ENCODE results near the gene TFPI2. TPM values are rescaled to one million over a fixed set of nuclear protein-coding genes. Genes with fewer than 3 reads are reported as not detected.

TFPI2 gene
- total and polyA plus RNA-seq, 2 of the 4 experiments (the other 2 are of a cell fraction) = 48.9 to 99.0 TPM

DNA sequence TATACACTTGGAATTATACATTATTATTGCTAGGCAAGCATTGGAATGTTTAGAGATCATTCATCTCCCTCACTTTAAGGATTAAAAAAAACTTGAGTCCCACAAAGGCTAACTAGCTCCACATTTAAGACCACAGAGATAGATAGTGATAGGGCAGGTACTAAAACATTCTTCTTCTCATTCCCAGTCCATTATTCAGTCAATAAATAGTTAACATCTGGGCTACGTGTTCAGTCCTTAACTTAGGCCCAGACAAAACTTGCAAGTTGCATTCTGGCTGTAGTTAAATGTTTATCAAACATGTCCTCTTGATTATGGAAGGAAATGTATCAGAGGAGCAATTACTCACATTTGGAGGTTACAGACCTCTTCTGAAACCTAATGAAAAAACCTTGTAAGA lies 33.4 kb upstream of the TFPI2 start:
- dilution Hi-C loops (cut with HindIII; ENCODE audit: low sequenced_read_pairs, unreplicated experiment) (no loop called here), in situ Hi-C loops (cut with MboI; ENCODE audit: low sequenced_read_pairs) (loop anchor here (25.0 kb wide), 1 partner anchor 513 kb away; no protein-coding TSS in a partner anchor), intact Hi-C loops (cut with micrococcal nuclease) (loop anchor here (2.0 to 5.0 kb wide), 3 partner anchors 81 to 298 kb away; partner anchors contain the start of gene BET1)
- Histone ChIP-seq H3K14ac (replicated peaks; ENCODE audit: low read depth, low read length) (0 out of 2 replicates have a peak overlapping the region, but pooled peaks have one; percentile 26), H3K9ac (ENCODE audit: low read depth, low read length) (peak overlapping the region; percentile 97; the same call in 1 of the 2 replicates), H3K4me2 (ENCODE audit: low read depth, low read length) (peak overlapping the region; percentile 86), H2BK120ac (ENCODE audit: low read depth, low read length) (no peak overlapping the region; the same call in 1 of the 2 replicates), H2BK20ac (ENCODE audit: low read depth, low read length) (no peak overlapping the region), H4K91ac (ENCODE audit: insufficient read depth, low read depth, low read length) (no peak overlapping the region), H3K4me1 (ENCODE audit: control insufficient read depth, insufficient read depth, low read length) (peaks cover 10% of the 10 kb centered on the region), H2AFZ (replicated peaks; ENCODE audit: low read length, poor library complexity) (no peak overlapping the region), H3K56ac (ENCODE audit: extremely low read depth, insufficient read depth, low read length) (peak overlapping the region; percentile 55; the same call in 1 of the 2 replicates), H3K79me1 (ENCODE audit: low read depth in 1 of 2, low read length in 2 of 2) (peaks cover 10 to 27% of the 10 kb centered on the region in 2 experiments; a peak in 2 of 4 replicates), H2BK5ac (ENCODE audit: low read depth, low read length, poor library complexity, severe bottlenecking) (peak overlapping the region; percentile 89), H3K4me3 (ENCODE audit: insufficient read depth, low read depth, low read length) (peak overlapping the region; percentile 99), H3K23ac (ENCODE audit: low read depth, low read length) (peak overlapping the region; percentile 53; the same call in 1 of the 2 replicates), H2BK15ac (ENCODE audit: low read depth, low read length) (no peak overlapping the region), H3K36me3 (ENCODE audit: control insufficient read depth, insufficient read depth, low read length) (peaks cover 12% of the 10 kb centered on the region), H3K4ac (ENCODE audit: low read depth, low read length) (peak overlapping the region; percentile 25; the same call in 1 of the 2 replicates), H3K27me3 (ENCODE audit: control insufficient read depth, insufficient read depth, low read length) (no peaks in the 10 kb centered on the region), H4K5ac (ENCODE audit: low read depth, low read length) (no peak overlapping the region), H3K27ac (ENCODE audit: insufficient read depth, low read length) (no peak overlapping the region), H3K9me3 (ENCODE audit: control insufficient read depth, insufficient read depth, low read length) (no peaks in the 10 kb centered on the region), H3K9me1 (ENCODE audit: insufficient read depth, low read length) (no peaks in the 10 kb centered on the region), H3K18ac (ENCODE audit: low read depth, low read length) (peak overlapping the region; percentile 34; the same call in 1 of the 2 replicates), H2AK9ac (replicated peaks; ENCODE audit: low read depth, low read length, poor library complexity) (no peak overlapping the region), H4K8ac (ENCODE audit: low read depth in 2 of 2, low read length in 2 of 2) (peak overlapping the region; percentile 4 to 91; a peak in 1 of 4 replicates), H2AK5ac (ENCODE audit: low read depth, low read length) (no peak overlapping the region), H4K20me1 (ENCODE audit: insufficient read depth, low read length) (no peaks in the 10 kb centered on the region)
- TF ChIP-seq FOS (IDR thresholded peaks at IDR 0.05; ENCODE audit: low read depth, low read length) (no peak), BHLHE40 (IDR thresholded peaks at IDR 0.05; ENCODE audit: low read depth, low read length) (no peak), RFX5 (IDR thresholded peaks at IDR 0.05; ENCODE audit: low read depth, low read length) (no peak)
- TF ChIP-seq, protein P1, sequence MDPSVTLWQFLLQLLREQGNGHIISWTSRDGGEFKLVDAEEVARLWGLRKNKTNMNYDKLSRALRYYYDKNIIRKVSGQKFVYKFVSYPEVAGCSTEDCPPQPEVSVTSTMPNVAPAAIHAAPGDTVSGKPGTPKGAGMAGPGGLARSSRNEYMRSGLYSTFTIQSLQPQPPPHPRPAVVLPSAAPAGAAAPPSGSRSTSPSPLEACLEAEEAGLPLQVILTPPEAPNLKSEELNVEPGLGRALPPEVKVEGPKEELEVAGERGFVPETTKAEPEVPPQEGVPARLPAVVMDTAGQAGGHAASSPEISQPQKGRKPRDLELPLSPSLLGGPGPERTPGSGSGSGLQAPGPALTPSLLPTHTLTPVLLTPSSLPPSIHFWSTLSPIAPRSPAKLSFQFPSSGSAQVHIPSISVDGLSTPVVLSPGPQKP (IDR thresholded peaks at IDR 0.05; ENCODE audit: borderline replicate concordance, low read depth, low read length) = no peak
- peak; percentile 43 for DNase-seq
- BruUV-seq (replicated peaks) = no TSS peak
- peak; percentile 15 for ATAC-seq (ENCODE audit: low read depth)
- ChIA-PET POLR2A (ENCODE audit: unreplicated experiment) (no interaction called here), CTCF (interaction anchor here (0.5 to 0.6 kb wide), 2 partner anchors 32 to 42 kb away, joined by 3 to 5 read pairs; no protein-coding TSS in a partner anchor)
- WGBS, 2 experiments (ENCODE audit: extremely low coverage in 2 of 2, insufficient read length in 1 of 2) = no CpG with 5 or more reads among the region's 1 CpG
